Measurements from ENCODE around the gene EIF3I.

The EIF3I gene

DNA sequence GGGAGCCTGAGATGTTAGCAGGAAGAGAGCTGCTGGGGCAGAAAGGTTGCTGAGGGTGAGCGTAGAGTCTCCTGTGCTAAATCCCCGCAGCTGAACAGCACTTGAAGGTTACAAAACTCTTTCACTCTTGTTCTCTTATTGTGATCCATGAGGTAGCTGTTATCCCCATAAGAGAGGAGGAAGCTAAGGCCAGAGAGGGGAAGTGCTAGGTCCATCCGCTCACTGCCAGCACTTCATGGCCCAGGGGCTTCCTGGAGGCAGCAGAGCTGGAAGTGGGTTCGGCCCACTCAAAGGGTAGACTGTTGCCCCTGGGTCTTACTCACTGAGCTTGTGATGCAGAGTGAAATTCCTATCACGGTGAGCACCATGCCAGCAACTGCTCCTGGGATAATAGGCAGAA, 5.6 kb upstream of the EIF3I start:
- Histone ChIP-seq H3K27ac (ENCODE audit: low read depth, low read length) (no peak overlapping the region), H3K9me3 (ENCODE audit: control insufficient read depth, insufficient read depth, low read length) (no peaks in the 10 kb centered on the region), H3K27me3 (ENCODE audit: control insufficient read depth, insufficient read depth, low read length) (no peaks in the 10 kb centered on the region), H3K4me1 (ENCODE audit: control insufficient read depth, insufficient read depth, low read length) (peaks cover 7% of the 10 kb centered on the region), H3K4me3 (ENCODE audit: low read depth, low read length) (no peak overlapping the region), H3K9ac (ENCODE audit: low read depth, low read length) (no peak overlapping the region), H3K36me3 (ENCODE audit: control insufficient read depth, insufficient read depth, low read length) (peaks cover 31% of the 10 kb centered on the region)

DNA sequence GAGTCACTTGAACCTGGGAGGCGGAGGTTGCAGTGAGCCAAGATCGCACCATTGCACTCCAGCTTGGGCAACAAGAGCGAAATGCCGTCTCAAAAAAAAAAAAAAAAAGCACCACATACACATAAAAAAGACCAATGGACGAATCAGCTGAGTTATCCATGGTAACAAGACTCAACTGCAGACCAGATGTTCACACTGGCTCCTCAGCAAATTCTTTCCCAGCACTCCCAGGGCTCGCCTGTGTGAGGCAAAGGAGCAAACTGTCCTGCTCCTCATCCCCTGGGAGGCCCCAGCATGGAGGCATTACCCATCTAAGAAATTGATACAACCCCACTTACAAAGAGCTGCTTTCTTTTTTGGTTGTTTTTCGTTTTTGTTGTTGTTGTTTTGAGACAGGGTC, 3.2 kb upstream of the EIF3I start:
- H3K4me3 ChIP-seq (ENCODE audit: low read depth, low read length) = no peak overlapping the region
- H3K9me3 ChIP-seq (ENCODE audit: control insufficient read depth, insufficient read depth, low read length) = no peaks in the 10 kb centered on the region
- peaks cover 8% of the 10 kb centered on the region for H3K4me1 ChIP-seq (ENCODE audit: control insufficient read depth, insufficient read depth, low read length)
- H3K36me3 ChIP-seq (ENCODE audit: control insufficient read depth, insufficient read depth, low read length) = peaks cover 37% of the 10 kb centered on the region
- no peak overlapping the region for H3K27ac ChIP-seq (ENCODE audit: low read depth, low read length)
- no peaks in the 10 kb centered on the region for H3K27me3 ChIP-seq (ENCODE audit: control insufficient read depth, insufficient read depth, low read length)
- H3K9ac ChIP-seq (ENCODE audit: low read depth, low read length) = no peak overlapping the region

DNA sequence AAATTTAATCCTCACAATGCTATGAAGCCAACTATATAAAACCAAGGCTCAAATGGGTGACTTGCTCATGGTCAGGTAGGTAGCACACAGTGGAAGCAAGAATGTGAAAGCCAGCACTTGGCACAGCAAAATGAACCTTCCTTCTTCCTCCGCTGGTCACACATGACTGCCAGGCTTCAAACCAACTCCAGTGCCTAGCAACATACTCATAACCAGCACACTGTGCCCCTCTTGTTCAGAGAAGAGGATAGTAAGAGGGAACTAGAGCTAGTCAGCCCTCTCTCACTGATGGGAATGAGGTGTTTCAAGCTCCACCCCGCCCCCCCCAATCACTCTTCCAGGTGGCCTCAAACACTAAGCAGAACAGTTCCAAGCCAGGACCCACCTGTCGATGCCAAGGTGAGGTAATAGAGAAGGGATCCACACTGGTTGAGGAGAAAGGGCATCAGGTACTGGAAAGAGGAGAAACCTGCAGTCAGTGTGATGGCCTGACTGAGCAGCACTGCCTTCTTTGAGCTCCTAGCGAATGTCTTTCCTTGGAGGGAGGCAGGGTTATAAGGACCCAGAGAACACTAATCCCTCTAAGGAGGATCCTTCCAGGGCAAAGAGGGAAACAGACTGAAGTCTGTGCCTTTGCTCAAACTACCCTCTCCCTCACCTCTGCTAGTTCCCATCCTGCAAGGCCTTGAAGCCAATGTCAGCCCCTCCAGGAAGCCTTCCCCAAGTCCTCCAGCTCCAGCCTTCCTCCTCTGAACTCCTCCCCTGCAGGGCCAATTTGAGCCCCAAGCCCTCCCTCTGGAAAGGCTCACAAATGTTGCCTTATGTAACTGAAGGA, 1.2 kb upstream of the EIF3I start:
- Histone ChIP-seq H3K9me3 (ENCODE audit: control insufficient read depth, insufficient read depth, low read length) (no peaks in the 10 kb centered on the region), H3K27me3 (ENCODE audit: control insufficient read depth, insufficient read depth, low read length) (no peaks in the 10 kb centered on the region), H3K36me3 (ENCODE audit: control insufficient read depth, insufficient read depth, low read length) (peaks cover 40% of the 10 kb centered on the region), H3K4me1 (ENCODE audit: control insufficient read depth, insufficient read depth, low read length) (peaks cover 8% of the 10 kb centered on the region), H3K9ac (ENCODE audit: low read depth, low read length) (peak overlapping the region; percentile 56; the same call in 1 of the 2 replicates), H3K4me3 (ENCODE audit: low read depth, low read length) (peak overlapping the region; percentile 92), H3K27ac (ENCODE audit: low read depth, low read length) (peak overlapping the region; percentile 93)

DNA sequence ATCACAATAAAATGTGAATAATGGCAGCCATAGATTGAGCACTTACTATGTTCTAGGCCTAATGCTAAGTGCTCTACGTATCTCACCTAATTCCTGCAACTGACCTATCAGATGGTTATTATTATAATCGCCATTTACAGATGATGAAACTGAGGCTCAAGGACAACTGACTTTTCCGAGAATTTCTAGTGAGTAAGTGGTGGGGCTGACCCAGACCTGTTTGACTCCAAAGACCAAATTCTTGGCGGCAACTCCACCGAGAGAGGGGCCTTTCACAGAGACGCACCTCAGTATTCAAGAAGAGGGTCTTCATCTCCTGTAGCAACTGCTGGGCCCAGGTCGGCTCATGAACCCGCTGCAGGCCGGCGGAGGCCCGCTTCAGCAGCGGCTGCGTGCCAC, 627 bp upstream of the EIF3I start:
- peaks cover 41% of the 10 kb centered on the region for H3K36me3 ChIP-seq (ENCODE audit: control insufficient read depth, insufficient read depth, low read length)
- no peaks in the 10 kb centered on the region for H3K9me3 ChIP-seq (ENCODE audit: control insufficient read depth, insufficient read depth, low read length)
- H3K9ac ChIP-seq (ENCODE audit: low read depth, low read length) = peak overlapping the region; percentile 56
- H3K4me1 ChIP-seq (ENCODE audit: control insufficient read depth, insufficient read depth, low read length) = peaks cover 8% of the 10 kb centered on the region
- H3K27ac ChIP-seq (ENCODE audit: low read depth, low read length) = peak overlapping the region; percentile 93
- no peaks in the 10 kb centered on the region for H3K27me3 ChIP-seq (ENCODE audit: control insufficient read depth, insufficient read depth, low read length)
- H3K4me3 ChIP-seq (ENCODE audit: low read depth, low read length) = peak overlapping the region; percentile 92

DNA sequence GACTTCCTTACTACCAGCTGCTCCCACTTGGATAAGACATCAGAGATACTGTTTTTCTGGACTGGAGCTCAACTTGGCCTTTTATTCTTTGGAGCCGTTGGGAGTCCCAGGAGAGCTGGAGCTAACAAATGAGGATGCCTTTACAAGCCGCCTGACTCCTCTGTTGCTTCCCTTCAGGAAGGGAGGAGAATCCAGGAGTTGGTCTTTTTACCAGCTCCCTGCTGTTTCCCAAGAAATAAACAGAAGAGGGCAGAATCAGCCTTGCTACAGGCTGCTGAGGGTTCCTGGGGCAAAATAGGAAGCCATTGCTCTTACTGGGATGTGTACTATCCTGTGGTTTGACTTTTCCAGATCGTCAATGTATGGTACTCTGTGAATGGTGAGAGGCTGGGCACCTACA, 1.5 kb downstream of the EIF3I start:
- H3K4me3 ChIP-seq (ENCODE audit: low read depth, low read length) = no peak overlapping the region
- H3K27me3 ChIP-seq (ENCODE audit: control insufficient read depth, insufficient read depth, low read length) = no peaks in the 10 kb centered on the region
- H3K36me3 ChIP-seq (ENCODE audit: control insufficient read depth, insufficient read depth, low read length) = peaks cover 53% of the 10 kb centered on the region
- peaks cover 8% of the 10 kb centered on the region for H3K4me1 ChIP-seq (ENCODE audit: control insufficient read depth, insufficient read depth, low read length)
- H3K9ac ChIP-seq (ENCODE audit: low read depth, low read length) = no peak overlapping the region
- H3K9me3 ChIP-seq (ENCODE audit: control insufficient read depth, insufficient read depth, low read length) = no peaks in the 10 kb centered on the region
- H3K27ac ChIP-seq (ENCODE audit: low read depth, low read length) = no peak overlapping the region

DNA sequence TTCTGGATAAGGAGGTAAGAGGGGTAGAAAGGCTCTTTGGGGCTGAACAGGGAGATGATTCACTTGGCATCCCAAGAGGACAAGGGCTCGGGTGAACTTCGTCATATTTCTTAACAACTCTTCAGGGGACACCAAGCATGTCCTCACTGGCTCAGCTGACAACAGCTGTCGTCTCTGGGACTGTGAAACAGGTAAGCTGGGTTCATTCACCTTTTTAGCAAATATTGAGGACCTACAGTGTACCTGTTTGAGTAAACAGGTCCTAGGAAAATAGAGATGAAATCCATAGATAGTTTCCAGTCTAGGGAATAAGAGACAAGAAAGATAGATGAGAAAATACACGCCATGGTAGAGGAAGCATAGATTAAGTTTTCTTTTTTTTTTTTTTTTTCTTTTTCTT, 2.1 kb downstream of the EIF3I start:
- no peak overlapping the region for H3K4me3 ChIP-seq (ENCODE audit: low read depth, low read length)
- peaks cover 58% of the 10 kb centered on the region for H3K36me3 ChIP-seq (ENCODE audit: control insufficient read depth, insufficient read depth, low read length)
- no peak overlapping the region for H3K9ac ChIP-seq (ENCODE audit: low read depth, low read length)

DNA sequence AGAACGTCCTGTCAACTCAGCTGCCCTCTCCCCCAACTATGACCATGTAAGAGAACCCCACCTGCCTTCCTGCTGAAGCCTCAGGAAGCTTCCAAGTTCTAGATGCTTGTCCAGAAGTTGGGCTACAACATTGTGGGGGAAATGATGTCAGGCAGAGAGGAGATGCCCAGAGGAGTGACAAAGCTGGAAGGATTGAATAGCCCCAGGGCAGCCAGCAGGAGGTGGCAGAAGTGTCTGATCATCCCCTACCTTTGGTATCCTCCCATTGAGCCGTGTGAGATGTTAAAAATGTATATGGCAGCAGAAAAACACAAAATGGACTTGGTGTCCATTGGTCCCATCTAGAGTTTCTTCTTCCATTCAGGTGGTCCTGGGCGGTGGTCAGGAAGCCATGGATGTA, 6.6 kb downstream of the EIF3I start:
- Histone ChIP-seq H3K9ac (ENCODE audit: low read depth, low read length) (no peak overlapping the region), H3K36me3 (ENCODE audit: control insufficient read depth, insufficient read depth, low read length) (peaks cover 85% of the 10 kb centered on the region)

More for the DNA sequence above, 2.1 kb downstream of the EIF3I start:
- Histone ChIP-seq H3K27me3 (ENCODE audit: control insufficient read depth, insufficient read depth, low read length) (no peaks in the 10 kb centered on the region), H3K4me1 (ENCODE audit: control insufficient read depth, insufficient read depth, low read length) (peaks cover 8% of the 10 kb centered on the region), H3K27ac (ENCODE audit: low read depth, low read length) (no peak overlapping the region), H3K9me3 (ENCODE audit: control insufficient read depth, insufficient read depth, low read length) (no peaks in the 10 kb centered on the region)

DNA sequence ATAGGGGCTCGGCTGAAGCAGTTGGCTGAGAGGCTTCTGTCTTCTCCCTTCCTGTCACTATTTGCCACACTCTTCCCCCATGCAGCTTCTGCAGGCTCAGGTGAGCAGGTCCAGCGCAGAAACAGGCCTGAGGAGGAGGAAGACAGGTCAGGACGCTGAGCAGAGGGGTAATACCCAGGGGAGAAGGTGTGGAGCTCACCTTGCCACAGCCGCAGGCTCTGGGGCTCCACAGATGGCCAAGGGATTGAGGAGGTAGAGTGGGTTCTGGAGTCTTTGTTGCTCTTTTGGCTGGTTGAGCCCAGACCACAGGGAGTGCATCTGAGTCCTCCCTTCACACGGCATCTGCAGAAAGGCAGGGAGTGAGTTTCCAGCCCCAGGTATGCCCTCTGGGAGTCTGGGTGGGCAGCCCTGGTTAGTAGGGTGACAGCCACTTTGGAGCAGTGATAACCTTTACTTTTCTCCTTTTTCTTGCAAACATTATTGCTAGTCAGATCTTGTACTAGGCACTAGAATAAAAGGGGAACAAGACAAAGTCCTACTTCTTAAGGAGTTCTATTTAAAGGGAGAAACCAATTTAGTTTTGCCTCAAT, 9.7 kb downstream of the EIF3I start:
- Histone ChIP-seq H3K36me3 (ENCODE audit: control insufficient read depth, insufficient read depth, low read length) (peaks cover 67% of the 10 kb centered on the region), H3K9me3 (ENCODE audit: control insufficient read depth, insufficient read depth, low read length) (no peaks in the 10 kb centered on the region), H3K4me1 (ENCODE audit: control insufficient read depth, insufficient read depth, low read length) (no peaks in the 10 kb centered on the region), H3K4me3 (ENCODE audit: low read depth, low read length) (no peak overlapping the region), H3K27me3 (ENCODE audit: control insufficient read depth, insufficient read depth, low read length) (no peaks in the 10 kb centered on the region), H3K9ac (ENCODE audit: low read depth, low read length) (no peak overlapping the region), H3K27ac (ENCODE audit: low read depth, low read length) (no peak overlapping the region)

More for the DNA sequence above, 6.6 kb downstream of the EIF3I start:
- no peaks in the 10 kb centered on the region for H3K9me3 ChIP-seq (ENCODE audit: control insufficient read depth, insufficient read depth, low read length)
- H3K27me3 ChIP-seq (ENCODE audit: control insufficient read depth, insufficient read depth, low read length) = no peaks in the 10 kb centered on the region
- H3K27ac ChIP-seq (ENCODE audit: low read depth, low read length) = no peak overlapping the region
- H3K4me1 ChIP-seq (ENCODE audit: control insufficient read depth, insufficient read depth, low read length) = no peaks in the 10 kb centered on the region
- no peak overlapping the region for H3K4me3 ChIP-seq (ENCODE audit: low read depth, low read length)

DNA sequence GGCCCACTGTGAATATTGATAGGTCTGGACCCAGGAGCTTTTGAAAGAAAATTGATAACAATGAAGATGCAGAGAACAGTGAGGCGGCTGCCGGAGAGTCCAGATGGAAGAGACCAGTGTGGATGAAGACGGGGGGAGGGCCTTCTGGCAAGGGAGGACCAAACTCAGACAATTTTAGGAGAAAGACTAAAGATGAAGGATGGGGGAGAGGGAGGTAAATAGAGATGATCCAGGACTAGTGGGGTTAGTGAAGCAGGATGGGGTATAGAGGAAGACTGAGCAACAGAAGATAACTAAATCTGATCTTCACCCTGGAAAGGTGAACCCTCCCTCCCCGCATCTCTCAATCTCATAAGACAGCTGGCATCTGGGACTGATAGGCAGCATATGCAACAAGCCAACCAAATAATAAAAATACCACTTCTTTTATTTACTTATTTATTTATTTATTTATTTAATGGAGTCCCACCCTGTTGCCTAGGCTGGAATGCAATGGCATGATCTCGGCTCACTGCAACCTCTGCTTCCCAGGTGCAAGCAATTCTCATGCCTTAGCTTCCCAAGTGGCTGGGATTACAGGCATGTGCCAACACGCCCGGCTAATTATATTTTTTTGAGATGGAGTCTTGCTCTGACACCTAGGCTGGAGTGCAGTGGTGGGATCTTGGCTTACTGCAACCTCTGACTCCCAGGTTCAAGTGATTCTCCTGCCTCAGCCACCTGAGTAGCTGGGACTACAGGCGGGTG, 10.5 kb downstream of the EIF3I start:
- peaks cover 60% of the 10 kb centered on the region for H3K36me3 ChIP-seq (ENCODE audit: control insufficient read depth, insufficient read depth, low read length)
- H3K9me3 ChIP-seq (ENCODE audit: control insufficient read depth, insufficient read depth, low read length) = no peaks in the 10 kb centered on the region
- no peaks in the 10 kb centered on the region for H3K27me3 ChIP-seq (ENCODE audit: control insufficient read depth, insufficient read depth, low read length)
- H3K4me1 ChIP-seq (ENCODE audit: control insufficient read depth, insufficient read depth, low read length) = no peaks in the 10 kb centered on the region
- H3K27ac ChIP-seq (ENCODE audit: low read depth, low read length) = no peak overlapping the region
- no peak overlapping the region for H3K4me3 ChIP-seq (ENCODE audit: low read depth, low read length)
- H3K9ac ChIP-seq (ENCODE audit: low read depth, low read length) = no peak overlapping the region

DNA sequence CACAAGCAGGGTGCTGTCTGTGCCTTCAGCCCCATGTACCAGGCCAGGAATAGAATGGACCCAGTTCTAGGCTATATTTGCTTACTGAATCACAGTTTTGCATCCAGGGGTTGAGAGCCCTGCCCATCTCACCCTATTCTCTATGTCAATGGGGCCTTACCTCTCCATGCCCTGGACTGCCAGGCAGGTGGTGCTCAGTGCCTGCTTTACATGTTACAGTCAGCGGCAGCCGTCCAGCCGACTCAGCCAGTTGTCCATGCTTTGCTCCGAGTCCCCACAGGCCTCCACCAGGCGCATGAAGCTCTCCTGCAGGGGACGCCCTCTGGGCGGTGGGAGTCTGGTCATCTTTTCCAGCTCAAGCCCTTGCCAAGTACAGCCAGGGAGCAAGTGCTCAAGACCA, 12.6 kb downstream of the EIF3I start:
- H3K4me3 ChIP-seq (ENCODE audit: low read depth, low read length) = no peak overlapping the region
- peaks cover 41% of the 10 kb centered on the region for H3K36me3 ChIP-seq (ENCODE audit: control insufficient read depth, insufficient read depth, low read length)
- no peaks in the 10 kb centered on the region for H3K27me3 ChIP-seq (ENCODE audit: control insufficient read depth, insufficient read depth, low read length)
- no peak overlapping the region for H3K9ac ChIP-seq (ENCODE audit: low read depth, low read length)
- no peak overlapping the region for H3K27ac ChIP-seq (ENCODE audit: low read depth, low read length)
- H3K4me1 ChIP-seq (ENCODE audit: control insufficient read depth, insufficient read depth, low read length) = peaks cover 8% of the 10 kb centered on the region
- no peaks in the 10 kb centered on the region for H3K9me3 ChIP-seq (ENCODE audit: control insufficient read depth, insufficient read depth, low read length)

DNA sequence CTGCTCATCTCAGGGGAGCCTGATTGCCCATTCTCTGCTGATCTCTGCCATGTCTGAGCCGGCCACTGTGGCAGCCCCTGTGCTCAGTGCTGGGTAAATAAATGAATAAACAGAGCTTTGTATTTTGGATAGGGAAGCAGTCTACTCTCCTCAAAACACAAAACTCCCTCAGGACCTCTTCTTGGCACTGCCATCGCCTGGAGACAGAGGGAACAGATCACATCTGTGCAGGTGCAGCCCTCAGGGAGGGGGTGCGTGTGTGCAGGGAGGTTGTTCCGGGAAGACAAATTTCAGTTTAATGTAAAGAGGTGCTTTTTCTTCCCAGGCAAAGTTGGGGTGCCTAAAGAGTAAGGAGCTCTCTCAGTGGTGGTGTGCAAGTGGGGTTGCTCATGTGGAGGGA, 17.1 kb downstream of the EIF3I start:
- Histone ChIP-seq H3K9me3 (ENCODE audit: control insufficient read depth, insufficient read depth, low read length) (no peaks in the 10 kb centered on the region), H3K4me3 (ENCODE audit: low read depth, low read length) (peak overlapping the region; percentile 86), H3K36me3 (ENCODE audit: control insufficient read depth, insufficient read depth, low read length) (peaks cover 7% of the 10 kb centered on the region), H3K27me3 (ENCODE audit: control insufficient read depth, insufficient read depth, low read length) (no peaks in the 10 kb centered on the region), H3K4me1 (ENCODE audit: control insufficient read depth, insufficient read depth, low read length) (peaks cover 10% of the 10 kb centered on the region), H3K27ac (ENCODE audit: low read depth, low read length) (peak overlapping the region; percentile 89), H3K9ac (ENCODE audit: low read depth, low read length) (peak overlapping the region; percentile 80)

Data from HUES48 (cell line).